H9 (cell line): ENCODE measurements around the gene SLC35B3. TPM values are rescaled to one million over a fixed set of nuclear protein-coding genes. Genes with fewer than 3 reads are reported as not detected.

ENCODE experiments used
- DNase-seq: peaks from one replicate; pipeline ENCODE4 v3.0.0-alpha.2; 2017
- H2AFZ ChIP-seq: one replicate; pipeline ENCODE4 v1.6.1; 2013; ENCODE audit warnings: mild to moderate bottlenecking, low read length, control low read depth, moderate library complexity
- H2AK5ac ChIP-seq: 2 replicates; pipeline ENCODE4 v1.6.1; 2013; ENCODE audit warnings: low read length, control low read depth, mixed read lengths; ENCODE audit not compliant: insufficient read length
- H2BK120ac ChIP-seq: one replicate; pipeline ENCODE4 v1.6.1; 2013; ENCODE audit warnings: low read depth, mild to moderate bottlenecking, low read length, control low read depth, inconsistent platforms; ENCODE audit not compliant: poor library complexity, severe bottlenecking
- H2BK12ac ChIP-seq: 2 replicates; pipeline ENCODE4 v1.6.1; 2013; ENCODE audit warnings: low read length, control low read depth, mixed read lengths, low read depth; ENCODE audit not compliant: insufficient read length
- H2BK15ac ChIP-seq: 2 replicates; pipeline ENCODE4 v1.6.1; 2013; ENCODE audit warnings: low read depth, low read length, control low read depth
- H2BK20ac ChIP-seq: one replicate; pipeline ENCODE4 v1.6.1; 2013; ENCODE audit warnings: low read depth, mild to moderate bottlenecking, low read length, control low read depth, inconsistent platforms; ENCODE audit not compliant: poor library complexity, severe bottlenecking
- H2BK5ac ChIP-seq: 2 replicates; pipeline ENCODE4 v1.6.1; 2013; ENCODE audit warnings: low read length, control low read depth, mixed read lengths; ENCODE audit not compliant: insufficient read length
- H3K14ac ChIP-seq: 2 replicates; pipeline ENCODE4 v1.6.1; 2013; ENCODE audit warnings: low read length, control low read depth; ENCODE audit not compliant: insufficient read depth
- H3K18ac ChIP-seq: 2 replicates; pipeline ENCODE4 v1.6.1; 2013; ENCODE audit warnings: low read depth, mild to moderate bottlenecking, mixed read lengths, low read length, control low read depth; ENCODE audit not compliant: insufficient read length
- H3K23ac ChIP-seq: 2 replicates; pipeline ENCODE4 v1.6.1; 2013; ENCODE audit warnings: low read length, control low read depth, mixed read lengths, low read depth; ENCODE audit not compliant: insufficient read length
- H3K23me2 ChIP-seq: 2 replicates; pipeline ENCODE4 v1.6.1; 2013; ENCODE audit warnings: low read depth, mild to moderate bottlenecking, mixed read lengths, low read length, control low read depth; ENCODE audit not compliant: insufficient read length, poor library complexity, severe bottlenecking
- H3K27ac ChIP-seq: 2 replicates; pipeline ENCODE4 v1.5.1; 2013; ENCODE audit warnings: low read length, control low read depth, mixed read lengths, low read depth; ENCODE audit not compliant: insufficient read length
- H3K27me3 ChIP-seq: 2 replicates; pipeline ENCODE4 v1.6.1; 2013; ENCODE audit warnings: low read length, control low read depth, inconsistent platforms; ENCODE audit not compliant: insufficient read depth
- H3K4ac ChIP-seq: 2 replicates; pipeline ENCODE4 v1.6.1; 2013; ENCODE audit warnings: low read depth, mild to moderate bottlenecking, control low read depth, inconsistent platforms, low read length, moderate library complexity
- H3K4me1 ChIP-seq: 2 replicates; pipeline ENCODE4 v1.6.1; 2013; ENCODE audit warnings: low read length, control low read depth, inconsistent platforms; ENCODE audit not compliant: insufficient read depth
- H3K4me2 ChIP-seq: 2 replicates; pipeline ENCODE4 v1.6.1; 2013; ENCODE audit warnings: low read length, control low read depth, mixed read lengths; ENCODE audit not compliant: insufficient read length, insufficient read depth
- H3K56ac ChIP-seq: 2 replicates; pipeline ENCODE4 v1.6.1; 2013; ENCODE audit warnings: low read depth, mild to moderate bottlenecking, mixed read lengths, low read length, control low read depth; ENCODE audit not compliant: insufficient read length
- H3K79me1 ChIP-seq: 2 replicates; pipeline ENCODE4 v1.6.1; 2013; ENCODE audit warnings: low read depth, mild to moderate bottlenecking, moderate library complexity, low read length, control low read depth, inconsistent platforms; ENCODE audit not compliant: insufficient read depth, poor library complexity, severe bottlenecking
- H3K79me2 ChIP-seq: 2 replicates; pipeline ENCODE4 v1.6.1; 2013; ENCODE audit warnings: low read length, control low read depth, inconsistent platforms; ENCODE audit not compliant: insufficient read depth
- H3K9ac ChIP-seq: 2 replicates; pipeline ENCODE4 v1.6.1; 2013; ENCODE audit warnings: low read length, control low read depth, mixed read lengths; ENCODE audit not compliant: insufficient read length; ENCODE audit errors: extremely low read depth
- H3K9me3 ChIP-seq: one replicate; pipeline ENCODE4 v1.6.1; 2013; ENCODE audit warnings: low read depth, low read length, inconsistent platforms; ENCODE audit not compliant: control insufficient read depth
- H3T11ph ChIP-seq: one replicate; pipeline ENCODE4 v1.6.1; 2013; ENCODE audit warnings: mild to moderate bottlenecking, low read length, control low read depth, inconsistent platforms
- H4K20me1 ChIP-seq: one replicate; pipeline ENCODE4 v1.6.1; 2013; ENCODE audit not compliant: control insufficient read depth, insufficient read length, insufficient read depth
- H4K5ac ChIP-seq: 2 replicates; pipeline ENCODE4 v1.6.1; 2013; ENCODE audit warnings: low read depth, mild to moderate bottlenecking, mixed read lengths, low read length, control low read depth; ENCODE audit not compliant: insufficient read length
- H4K8ac ChIP-seq: replicated peaks from 2 replicates; pipeline ENCODE4 v1.6.1; 2013; ENCODE audit warnings: low read length, control low read depth, mixed read lengths, low read depth; ENCODE audit not compliant: insufficient read length
- H4K91ac ChIP-seq: 2 replicates; pipeline ENCODE4 v1.6.1; 2013; ENCODE audit warnings: low read depth, mild to moderate bottlenecking, moderate library complexity, mixed read lengths, low read length, control low read depth; ENCODE audit not compliant: insufficient read length
- H3K27ac Mint-ChIP-seq, 3 experiments: 2 replicates in 2 of 3; 3 replicates in 1 of 3; pipeline ENCODE4 v1.8.0; 2020 to 2021; ENCODE audit warnings: mixed read lengths in 3 of 3, mild to moderate bottlenecking in 1 of 3, moderate library complexity in 1 of 3
- H3K27me3 Mint-ChIP-seq: 2 replicates; pipeline ENCODE4 v1.8.0; 2021; ENCODE audit warnings: low read depth, mild to moderate bottlenecking, moderate library complexity, mixed read lengths
- H3K36me3 Mint-ChIP-seq, 3 experiments: 2 replicates in 2 of 3; 3 replicates in 1 of 3; pipeline ENCODE4 v1.8.0; 2020 to 2021; ENCODE audit warnings: low read depth in 3 of 3, mixed read lengths in 3 of 3; ENCODE audit not compliant: insufficient read depth in 1 of 3
- H3K4me1 Mint-ChIP-seq, 2 experiments: 2 replicates each; pipeline ENCODE4 v1.8.0; 2020; ENCODE audit warnings: mixed read lengths in 2 of 2
- H3K4me3 Mint-ChIP-seq, 2 experiments: 2 replicates in 1 of 2; 3 replicates in 1 of 2; pipeline ENCODE4 v1.8.0; 2020 to 2021; ENCODE audit warnings: mild to moderate bottlenecking in 2 of 2, mixed read lengths in 2 of 2, moderate library complexity in 1 of 2
- H3K9me3 Mint-ChIP-seq, 2 experiments: 2 replicates in 1 of 2; 3 replicates in 1 of 2; pipeline ENCODE4 v1.8.0; 2020; ENCODE audit warnings: mild to moderate bottlenecking in 2 of 2, mixed read lengths in 2 of 2, moderate library complexity in 1 of 2
- WGBS: extraction: QIAGEN DNeasy Blood & Tissue Kit; methylation state at CpG from one replicate; pipeline ENCODE4 v1.1.7; 2013; ENCODE audit warnings: missing lambda C conversion rate, low lambda C conversion rate, mixed read lengths; ENCODE audit not compliant: insufficient read length; ENCODE audit errors: extremely low coverage; 5-methylcytosine and 5-hydroxymethylcytosine counted together
- total RNA-seq: library from RNA; stranded (reverse); gene quantifications from 2 replicates; pipeline ENCODE4 v1.2.1, GENCODE V29; 2021
- TF ChIP-seq, protein P1 (sequence below): fragments of 200-600 bp; sonication (generic); conservative IDR thresholded peaks from 3 replicates; pipeline ENCODE4 v1.8.0; 2021; ENCODE audit warnings: antibody characterized with exemption, mild to moderate bottlenecking

SLC35B3 gene
- total RNA-seq, 1 experiment from 2014 or later, result 8.4 TPM

DNA sequence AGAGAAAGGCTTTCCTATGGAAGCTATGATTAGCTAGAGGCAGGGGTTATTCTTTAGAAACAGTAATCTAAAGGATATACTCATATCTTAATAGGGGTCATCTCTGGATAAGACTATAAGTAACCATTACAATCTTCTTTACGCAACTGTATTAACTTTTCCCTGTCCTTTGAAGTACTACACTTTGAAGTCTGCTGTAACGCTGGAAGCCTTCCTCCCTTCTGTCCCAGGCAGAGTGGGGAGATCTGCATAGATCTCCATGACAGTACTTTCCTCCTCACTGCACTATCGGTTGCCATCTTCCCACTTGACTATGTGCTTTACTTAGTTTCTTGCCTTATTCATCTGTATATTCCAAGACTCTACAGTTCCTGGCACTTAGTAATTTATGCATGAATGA is 20.1 kb downstream of the SLC35B3 start:
- H3K4me1 ChIP-seq, result peaks cover 6% of the 10 kb centered on the region
- WGBS, result no CpG with 5 or more reads among the region's 3 CpGs
- H2BK15ac ChIP-seq, result no peak overlapping the region
- H3T11ph ChIP-seq, result no peak overlapping the region
- no peak overlapping the region for H4K91ac ChIP-seq
- Mint-ChIP-seq H3K4me3 (no peak overlapping the region), H3K36me3 (peaks cover 26 to 37% (median 35%) of the 10 kb centered on the region in 3 experiments), H3K27me3 (no peaks in the 10 kb centered on the region), H3K9me3 (peaks cover 5% of the 10 kb centered on the region in 2 experiments; a peak in 2 of 5 replicates), H3K27ac (no peak overlapping the region; a peak in 1 of 7 replicates), H3K4me1 (peaks cover 18 to 21% of the 10 kb centered on the region in 2 experiments)
- no peak overlapping the region for H3K14ac ChIP-seq
- H3K27me3 ChIP-seq, result no peaks in the 10 kb centered on the region
- H2BK120ac ChIP-seq, result no peak overlapping the region
- H2BK5ac ChIP-seq, result no peak overlapping the region
- H2AFZ ChIP-seq, result no peak overlapping the region
- H3K9ac ChIP-seq, result no peak overlapping the region
- H2BK12ac ChIP-seq, result no peak overlapping the region
- H2BK20ac ChIP-seq, result no peak overlapping the region
- no peak overlapping the region for H3K4me2 ChIP-seq
- H3K9me3 ChIP-seq, result peaks cover 5% of the 10 kb centered on the region
- H3K79me1 ChIP-seq, result no peaks in the 10 kb centered on the region
- no peak overlapping the region for H2AK5ac ChIP-seq
- no peaks in the 10 kb centered on the region for H3K79me2 ChIP-seq
- H3K23me2 ChIP-seq, result no peaks in the 10 kb centered on the region
- H3K27ac ChIP-seq, result no peak overlapping the region
- TF ChIP-seq, protein P1, sequence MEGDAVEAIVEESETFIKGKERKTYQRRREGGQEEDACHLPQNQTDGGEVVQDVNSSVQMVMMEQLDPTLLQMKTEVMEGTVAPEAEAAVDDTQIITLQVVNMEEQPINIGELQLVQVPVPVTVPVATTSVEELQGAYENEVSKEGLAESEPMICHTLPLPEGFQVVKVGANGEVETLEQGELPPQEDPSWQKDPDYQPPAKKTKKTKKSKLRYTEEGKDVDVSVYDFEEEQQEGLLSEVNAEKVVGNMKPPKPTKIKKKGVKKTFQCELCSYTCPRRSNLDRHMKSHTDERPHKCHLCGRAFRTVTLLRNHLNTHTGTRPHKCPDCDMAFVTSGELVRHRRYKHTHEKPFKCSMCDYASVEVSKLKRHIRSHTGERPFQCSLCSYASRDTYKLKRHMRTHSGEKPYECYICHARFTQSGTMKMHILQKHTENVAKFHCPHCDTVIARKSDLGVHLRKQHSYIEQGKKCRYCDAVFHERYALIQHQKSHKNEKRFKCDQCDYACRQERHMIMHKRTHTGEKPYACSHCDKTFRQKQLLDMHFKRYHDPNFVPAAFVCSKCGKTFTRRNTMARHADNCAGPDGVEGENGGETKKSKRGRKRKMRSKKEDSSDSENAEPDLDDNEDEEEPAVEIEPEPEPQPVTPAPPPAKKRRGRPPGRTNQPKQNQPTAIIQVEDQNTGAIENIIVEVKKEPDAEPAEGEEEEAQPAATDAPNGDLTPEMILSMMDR, result no peak
- no peak overlapping the region for H3K56ac ChIP-seq
- H4K5ac ChIP-seq, result no peak overlapping the region
- no peak for DNase-seq
- H3K18ac ChIP-seq, result no peak overlapping the region
- H3K23ac ChIP-seq, result no peak overlapping the region
- no peaks in the 10 kb centered on the region for H4K20me1 ChIP-seq
- no peak overlapping the region for H4K8ac ChIP-seq
- H3K4ac ChIP-seq, result no peak overlapping the region
